CD4-positive, alpha-beta T cell treated with Interleukin-21 for 1 hour (primary cell): Measurements from ENCODE around the gene RFTN1.

ENCODE experiments used
- DNase-seq: peaks from one replicate; pipeline ENCODE4 v3.0.0-alpha.2; 2020

RFTN1 gene

DNA sequence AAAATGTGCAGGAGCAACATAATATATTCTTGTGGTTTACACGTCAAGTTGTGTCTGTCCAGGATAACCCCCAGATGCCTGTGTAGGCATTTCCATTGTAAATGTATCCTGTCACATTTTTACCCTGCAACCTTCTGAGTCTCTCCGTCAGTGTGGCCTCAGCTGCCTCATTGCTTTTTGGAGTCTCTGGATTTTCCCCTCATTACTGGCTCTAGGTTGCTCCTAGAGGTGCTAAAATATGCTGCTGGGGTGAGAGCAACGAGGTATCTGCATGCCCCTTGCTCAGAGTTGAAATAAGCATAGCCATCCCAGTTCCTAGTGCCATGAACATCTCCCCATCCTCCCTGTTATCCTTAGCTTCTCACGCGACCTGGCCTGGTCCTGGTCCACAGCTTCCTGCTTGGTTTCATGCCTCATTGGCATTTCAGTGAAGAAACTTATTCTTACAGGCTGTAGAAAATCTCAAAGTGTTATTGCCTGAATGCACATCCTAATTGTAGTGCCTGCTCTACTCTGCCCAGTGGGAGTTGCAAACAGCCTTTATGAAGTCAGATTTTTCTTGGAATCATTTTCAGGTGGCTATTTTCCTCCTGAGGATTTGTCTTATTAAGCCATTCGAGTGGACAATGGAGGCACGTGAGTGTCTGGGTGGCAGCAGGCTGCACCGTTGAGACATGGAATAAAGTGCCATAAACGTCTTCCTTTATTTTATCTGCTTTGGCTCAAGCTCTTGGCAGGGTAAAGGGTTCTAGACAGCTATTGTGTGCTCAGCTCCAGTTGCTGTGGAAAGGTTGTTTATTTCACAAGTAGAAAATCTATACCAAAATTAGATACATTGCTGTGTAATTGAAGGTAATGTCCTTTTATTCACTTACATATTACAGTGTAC is 215.3 kb downstream of the RFTN1 start:
- no peak for DNase-seq

- no peak for DNase-seq
Observed at GRCh38 chr3:16295298-16295890, 218.1 kb downstream of the RFTN1 start.

- DNase-seq: no peak
Observed at GRCh38 chr3:16294844-16295243, 218.7 kb downstream of the RFTN1 start.

DNA sequence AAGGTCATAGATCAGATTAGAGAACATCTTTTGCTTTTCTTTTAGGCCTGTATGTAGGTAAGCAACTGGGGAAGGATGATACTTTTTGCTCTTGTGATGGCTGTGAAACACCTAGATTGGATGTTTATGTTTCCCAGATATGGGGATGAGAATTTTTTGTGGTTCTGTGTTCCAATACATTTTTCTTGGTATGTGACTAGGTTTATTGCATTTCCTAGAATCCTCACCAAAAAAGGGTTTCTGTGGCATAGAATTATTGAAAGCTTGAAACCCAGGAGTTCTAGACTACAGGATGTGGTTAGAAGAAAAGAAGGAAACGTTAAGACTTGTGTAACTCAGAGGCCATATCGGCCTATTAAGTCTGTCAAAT is 222.7 kb downstream of the RFTN1 start:
- peak; percentile 61 for DNase-seq

DNA sequence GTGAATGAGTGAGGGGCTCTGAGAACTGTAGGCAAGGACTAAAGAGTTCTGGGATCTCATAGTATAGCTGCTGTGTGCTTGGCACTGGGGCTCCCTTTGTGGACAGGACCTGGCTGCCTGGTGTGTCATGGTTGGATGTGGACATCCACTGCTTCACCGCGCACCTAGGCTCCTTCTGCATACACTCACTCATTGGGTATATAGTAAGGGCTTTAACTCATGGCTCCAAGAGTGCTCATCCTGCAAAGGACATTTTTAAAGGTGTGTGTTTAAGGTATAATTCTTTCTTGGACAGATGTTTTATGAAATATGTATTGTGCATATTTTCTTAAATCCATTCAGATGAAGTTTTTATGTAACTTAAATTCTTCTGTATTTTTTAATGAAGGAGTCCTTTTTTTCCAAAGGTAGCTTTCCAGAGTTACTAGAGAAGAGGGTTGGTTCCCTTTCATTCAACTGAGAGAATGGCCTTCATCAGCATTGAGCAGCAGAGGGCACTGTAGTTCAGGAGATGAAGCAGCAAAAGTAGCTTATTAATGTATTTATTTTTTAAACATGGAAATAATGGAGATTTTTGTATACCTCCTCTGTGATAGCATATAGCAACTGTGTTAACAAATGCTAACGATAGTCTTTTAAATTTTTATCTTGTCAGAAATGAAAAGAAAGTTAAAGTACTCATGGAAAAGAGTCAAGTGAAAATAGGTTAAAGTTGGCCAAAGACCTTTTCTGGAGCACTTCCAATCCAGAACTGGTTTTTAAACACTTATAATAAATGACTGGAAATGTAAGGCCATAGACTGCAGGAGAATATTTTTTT is 223.3 kb downstream of the RFTN1 start:
- DNase-seq: peak; percentile 75

DNA sequence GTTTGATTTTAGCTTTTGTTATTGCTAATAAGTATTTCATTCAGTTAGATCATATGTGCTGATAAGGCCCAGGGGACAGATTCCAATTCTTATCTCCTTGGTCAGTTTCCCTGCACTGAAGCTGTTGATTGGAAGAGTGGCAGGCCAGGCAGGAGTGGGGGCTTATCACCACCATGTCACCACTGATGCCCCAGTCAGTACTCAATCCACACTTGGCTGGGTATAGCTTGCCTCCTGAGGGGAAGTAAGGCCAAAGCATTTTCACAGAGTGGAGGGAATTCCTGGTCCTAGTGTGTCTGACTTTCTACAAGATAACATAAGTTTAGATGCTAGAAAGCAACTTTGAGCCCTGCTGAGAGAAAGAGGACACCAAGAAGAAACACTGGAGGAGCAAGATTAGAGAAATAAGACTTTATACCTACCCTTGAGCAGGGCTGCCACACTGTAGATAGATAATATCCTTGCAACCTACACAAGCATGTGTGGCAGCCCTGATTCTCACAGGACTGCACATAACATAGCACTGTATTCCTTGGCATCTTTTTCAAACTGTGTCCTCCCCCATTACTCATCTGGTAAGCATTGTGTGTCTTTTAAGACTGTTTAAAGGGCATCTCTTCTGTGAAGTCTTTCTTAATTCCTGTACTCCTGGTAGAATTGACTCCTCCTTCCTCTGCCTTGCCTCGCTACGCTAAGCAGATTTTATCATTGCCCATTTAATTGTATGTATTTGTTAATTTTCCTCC is 224.2 kb downstream of the RFTN1 start:
- DNase-seq: no peak

GRCh38 chr3:16288664-16289063 is 224.8 kb downstream of the RFTN1 start:
- no peak for DNase-seq

DNA sequence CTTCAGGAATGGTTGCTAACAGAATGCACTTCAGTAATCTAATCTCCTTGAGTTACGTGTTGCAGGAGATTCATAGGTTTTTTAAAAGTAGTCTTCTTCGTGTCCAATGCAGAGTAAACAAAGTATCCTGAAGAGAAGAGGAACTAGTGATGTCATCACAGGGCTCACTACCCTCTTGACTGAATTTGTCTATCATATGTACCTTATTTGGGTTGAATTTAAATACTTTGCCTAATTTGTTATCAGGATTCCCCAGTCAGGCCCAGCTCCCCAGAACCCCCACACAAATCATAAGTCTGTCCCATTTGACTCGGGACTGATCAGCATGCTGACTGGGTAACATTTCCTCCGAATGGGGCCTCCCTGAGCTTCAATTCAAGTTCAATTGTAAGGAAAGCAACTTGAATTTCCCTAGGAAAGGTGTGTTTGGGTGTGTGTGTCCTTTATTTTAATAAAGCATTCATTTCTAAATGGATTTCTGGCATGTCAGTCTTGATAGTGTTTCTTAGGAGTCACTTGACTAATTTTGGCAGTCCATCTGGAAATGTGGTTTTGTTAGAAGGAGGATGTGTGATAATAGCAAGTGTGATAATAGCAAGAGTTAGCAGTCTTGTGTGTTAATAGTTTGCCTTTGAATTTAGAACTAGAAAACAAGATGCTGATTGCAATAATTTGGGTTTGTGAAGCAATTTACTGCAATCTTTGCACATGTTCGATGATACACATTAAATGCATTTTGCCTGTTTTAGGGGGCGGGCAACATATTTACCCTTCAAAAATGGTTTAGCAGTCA is 226.6 kb downstream of the RFTN1 start:
- no peak for DNase-seq

GRCh38 chr3:16286161-16286560 is 227.3 kb downstream of the RFTN1 start:
- DNase-seq: peak; percentile 82

GRCh38 chr3:16284633-16285032 is 228.9 kb downstream of the RFTN1 start:
- DNase-seq: no peak

DNA sequence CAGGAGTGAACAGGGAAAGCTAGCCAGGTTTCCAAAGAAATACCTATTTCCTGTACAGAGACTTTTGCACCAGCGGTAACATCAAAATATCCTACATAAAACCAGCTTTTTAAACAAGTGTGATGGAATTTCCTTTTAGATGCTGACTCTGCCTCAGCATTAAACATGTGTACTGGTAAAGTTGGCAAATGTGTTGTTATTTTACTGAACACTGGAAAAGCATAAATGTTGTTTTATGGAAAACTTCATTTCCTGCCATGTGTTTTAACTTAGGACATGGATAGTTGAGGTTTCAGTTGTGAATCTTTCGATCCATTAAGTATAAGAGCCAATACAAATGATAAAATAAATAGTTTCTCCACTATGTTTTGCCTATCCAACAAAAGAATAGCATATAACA is 232.8 kb downstream of the RFTN1 start:
- DNase-seq: no peak

GRCh38 chr3:16279010-16279801 is 234.3 kb downstream of the RFTN1 start:
- DNase-seq: no peak

DNA sequence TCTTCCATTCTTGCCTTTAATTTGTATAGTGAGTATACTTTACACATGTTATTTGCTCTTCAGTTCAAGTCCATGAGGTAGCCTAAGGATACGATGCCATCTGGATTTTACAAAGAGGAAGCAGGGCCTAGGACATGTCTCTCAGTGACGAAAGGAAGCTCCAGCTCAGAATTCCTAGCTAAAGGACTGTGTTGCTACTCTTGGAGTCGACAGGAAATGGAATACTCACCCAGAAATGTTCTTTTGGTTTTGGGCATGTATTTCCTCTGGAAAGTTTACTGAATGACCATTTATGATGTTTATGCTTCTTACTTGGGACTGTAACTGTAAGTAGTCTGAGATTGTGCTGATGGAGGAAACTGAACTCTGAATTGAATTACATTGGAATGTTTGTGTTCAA is 236.0 kb downstream of the RFTN1 start:
- no peak for DNase-seq

DNA sequence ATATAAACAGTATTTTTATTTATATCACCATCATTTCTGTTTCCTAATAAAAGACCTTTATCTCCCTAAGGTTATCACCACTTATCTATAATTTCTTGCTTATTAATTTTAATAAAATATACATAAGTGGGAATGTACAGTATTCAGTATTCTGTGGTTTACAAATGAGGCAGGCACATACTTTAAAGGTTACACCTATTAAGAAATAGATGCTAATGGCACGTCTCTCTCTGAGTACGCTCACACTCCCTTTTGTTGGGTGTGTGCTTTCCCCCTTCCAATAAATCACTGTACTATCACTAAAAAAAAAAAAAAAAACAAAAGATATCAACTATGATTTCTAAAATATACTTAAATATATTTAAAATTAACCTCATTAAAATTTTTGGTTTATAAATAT is 239.6 kb downstream of the RFTN1 start:
- DNase-seq: no peak

GRCh38 chr3:16272588-16272987 is 240.9 kb downstream of the RFTN1 start:
- DNase-seq: no peak

- DNase-seq: no peak
Observed at GRCh38 chr3:16270855-16271254, 242.6 kb downstream of the RFTN1 start.

GRCh38 chr3:16266714-16267113 is 246.8 kb downstream of the RFTN1 start:
- no peak for DNase-seq
